HG03139 (cell line): ENCODE measurements around the gene CSNK1G3.
"Not testable (repeated sequence)": the region's sequence is repeated elsewhere in the genome, so short reads cannot be mapped to it uniquely, and the experiment has no call there.

Source experiments
- ATAC-seq: cut with Tn5 transposase; IDR thresholded peaks from one replicate; pipeline ENCODE4 v1.9.1; 2021; ENCODE audit not compliant: unreplicated experiment

Gene CSNK1G3

GRCh38 chr5:123511648-123512605, at the start of gene CSNK1G3:
Gene CSNK1G3 (plus strand): TSS chr5:123512177. CDS start chr5:123545664, 33,487 bp downstream.
- peak; percentile 94 for ATAC-seq

- not testable (repeated sequence) for ATAC-seq
Measured at GRCh38 chr5:123466839-123467238, 45.1 kb upstream of the CSNK1G3 start.

DNA sequence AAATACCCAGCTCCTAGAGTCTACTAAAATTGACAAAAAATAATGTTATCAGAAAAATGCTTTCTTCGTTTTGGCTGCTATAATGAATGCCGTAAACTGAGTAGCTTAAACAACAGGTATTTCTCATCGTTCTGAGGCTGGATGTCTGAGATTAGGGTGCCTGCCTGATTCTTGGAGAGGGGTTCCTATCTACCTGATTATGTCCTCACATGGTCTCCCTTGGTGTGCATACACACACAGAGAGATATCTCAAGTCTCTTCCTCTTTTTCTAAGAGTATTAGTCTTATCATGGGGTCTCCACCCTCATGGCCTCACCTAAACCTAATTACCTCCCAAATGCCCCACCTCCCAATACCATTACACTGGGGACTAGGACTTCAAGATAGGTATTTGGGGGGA, 40.6 kb upstream of the CSNK1G3 start:
- ATAC-seq = no peak

DNA sequence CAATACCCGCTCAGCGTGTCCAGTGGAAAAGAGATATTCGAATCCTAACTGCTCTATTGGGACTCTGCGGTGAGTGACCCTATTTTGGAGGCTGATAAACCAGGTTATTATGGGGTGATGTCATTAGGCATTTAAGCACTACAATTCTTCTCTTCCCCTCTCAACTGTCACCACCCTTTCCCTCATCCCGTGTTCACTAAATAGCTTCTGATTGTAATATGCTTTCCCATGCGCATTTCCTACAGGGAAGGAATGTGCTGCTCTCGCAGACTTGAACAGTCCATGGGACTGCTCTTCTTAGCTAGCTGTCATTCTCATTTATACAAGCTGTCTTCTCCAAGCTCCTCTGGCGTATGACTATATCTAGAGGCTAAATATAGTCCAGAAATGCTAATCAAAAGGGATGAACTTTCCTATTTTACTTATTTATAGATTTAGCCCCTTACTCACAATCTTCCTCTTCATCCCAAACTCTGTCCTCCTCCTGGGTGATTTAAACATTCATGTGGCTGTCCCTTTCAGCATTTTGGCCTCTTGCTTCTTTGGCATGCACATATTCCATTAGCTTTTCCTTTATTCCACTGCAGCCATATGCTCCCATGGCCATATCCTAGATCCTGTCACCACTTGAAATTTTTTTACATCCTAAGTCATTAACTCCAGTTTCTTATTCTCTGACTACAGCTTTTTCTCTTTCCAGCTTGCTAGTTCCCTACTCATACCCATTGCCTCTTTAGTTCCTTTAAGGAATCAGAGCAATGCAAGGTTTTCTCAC, 39.6 kb upstream of the CSNK1G3 start:
- no peak for ATAC-seq

GRCh38 chr5:123474228-123474627, 37.7 kb upstream of the CSNK1G3 start:
- no peak for ATAC-seq

- no peak for ATAC-seq
Measured at GRCh38 chr5:123476731-123477130, 35.2 kb upstream of the CSNK1G3 start.

- no peak for ATAC-seq
Measured at GRCh38 chr5:123478546-123478945, 33.4 kb upstream of the CSNK1G3 start.

- no peak for ATAC-seq
Measured at GRCh38 chr5:123482258-123482657, 29.7 kb upstream of the CSNK1G3 start.

- no peak for ATAC-seq
Measured at GRCh38 chr5:123483446-123484077, 28.4 kb upstream of the CSNK1G3 start.

DNA sequence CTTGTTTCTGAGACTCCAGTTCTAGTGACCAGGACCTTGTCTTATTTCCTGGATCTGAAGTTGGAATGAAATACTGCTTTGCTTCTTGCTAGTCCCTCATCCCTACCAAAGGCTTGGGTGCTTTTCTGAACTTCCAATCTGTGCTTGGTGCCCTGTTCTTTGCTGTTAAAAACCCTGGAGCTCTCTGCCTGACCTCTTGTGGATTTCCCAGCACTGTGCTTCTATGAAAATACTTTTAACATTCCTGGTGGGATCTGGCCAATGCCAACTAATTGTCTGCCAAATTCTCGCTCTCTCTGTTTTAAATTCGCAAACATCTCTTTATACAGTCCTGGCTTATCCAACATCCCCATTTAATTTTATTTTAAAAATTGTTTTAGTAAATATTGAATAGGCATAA, 26.7 kb upstream of the CSNK1G3 start:
- ATAC-seq = no peak

- no peak for ATAC-seq
Measured at GRCh38 chr5:123486951-123487655, 24.9 kb upstream of the CSNK1G3 start.

DNA sequence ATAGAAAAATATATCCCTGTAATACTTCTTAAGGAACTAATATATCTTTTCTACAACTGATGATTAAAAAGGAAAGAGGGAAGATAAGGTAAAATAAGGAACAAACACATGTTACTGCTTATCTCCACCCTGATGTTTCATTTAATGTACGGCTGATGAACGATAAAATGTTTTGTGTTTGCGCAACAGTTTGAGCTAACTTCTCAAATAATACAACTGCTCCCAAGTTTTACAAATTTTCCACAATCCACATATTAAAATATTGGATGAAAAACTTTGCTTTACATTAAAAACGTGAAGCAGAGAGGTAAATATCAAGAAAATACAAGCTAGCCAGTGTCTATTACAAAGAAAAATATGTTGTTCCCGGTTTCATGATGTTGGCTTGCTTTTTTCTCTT, 21.0 kb upstream of the CSNK1G3 start:
- ATAC-seq = no peak

GRCh38 chr5:123495211-123495610, 16.8 kb upstream of the CSNK1G3 start:
- ATAC-seq = not testable (repeated sequence)

DNA sequence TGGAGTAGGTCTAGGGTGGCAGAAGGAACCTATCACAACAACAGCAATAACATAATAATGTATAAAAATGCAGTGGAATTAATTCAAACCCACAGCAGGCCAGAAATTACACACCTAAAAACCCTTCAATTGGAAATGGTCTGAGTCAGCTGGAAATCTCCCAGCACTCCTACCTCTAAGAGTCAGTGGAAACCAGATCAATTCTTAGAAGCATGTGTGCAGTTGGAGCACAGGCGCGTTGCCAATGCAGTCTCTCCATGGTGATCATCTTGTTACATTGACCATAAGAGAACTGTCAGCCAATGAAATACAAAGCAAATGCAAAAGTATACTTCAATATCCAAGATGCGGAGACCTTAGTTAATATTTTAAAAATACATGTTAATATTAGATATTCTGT, 15.1 kb upstream of the CSNK1G3 start:
- no peak for ATAC-seq

GRCh38 chr5:123500471-123500870, 11.5 kb upstream of the CSNK1G3 start:
- ATAC-seq = no peak

DNA sequence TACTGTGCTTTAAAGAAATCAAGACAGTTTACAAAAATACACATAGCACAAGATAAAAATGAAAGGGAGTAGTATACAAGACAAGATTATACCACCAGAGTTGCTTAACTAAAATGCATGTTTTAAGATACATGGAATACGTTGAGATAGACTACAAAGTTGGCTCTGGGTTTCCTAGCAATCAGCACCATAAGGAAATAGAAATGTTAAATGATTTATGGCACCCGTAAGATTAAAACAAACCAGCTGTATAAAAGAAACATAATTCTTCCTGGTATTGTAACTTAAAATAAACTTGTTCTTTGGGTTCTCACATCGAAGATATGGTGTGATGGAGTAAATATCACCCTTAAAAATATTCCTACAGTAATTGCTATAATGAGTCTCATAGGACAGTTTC, 9.9 kb upstream of the CSNK1G3 start:
- no peak for ATAC-seq

- ATAC-seq = no peak
Measured at GRCh38 chr5:123503299-123503698, 8.7 kb upstream of the CSNK1G3 start.

DNA sequence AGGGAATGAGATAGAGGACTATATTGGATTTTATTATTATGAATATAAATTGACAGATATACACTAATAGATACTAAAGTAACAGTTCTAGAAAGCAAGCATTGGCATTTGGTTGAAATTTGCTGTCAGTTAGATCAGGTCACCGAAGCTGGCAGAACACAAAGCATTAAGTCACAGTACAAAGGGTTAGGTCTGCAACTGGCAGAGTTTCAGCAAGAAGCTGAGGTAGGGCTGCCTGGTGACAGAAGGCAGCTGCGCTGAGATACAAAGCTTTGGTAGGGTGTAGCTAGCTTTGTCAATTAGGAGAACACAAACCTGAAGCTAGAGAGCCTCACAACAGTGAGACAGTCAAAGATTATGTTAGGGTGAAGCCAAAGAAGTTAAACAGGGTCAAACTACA, 6.3 kb upstream of the CSNK1G3 start:
- ATAC-seq = no peak

GRCh38 chr5:123508441-123508840, 3.5 kb upstream of the CSNK1G3 start:
- ATAC-seq = no peak

GRCh38 chr5:123511290-123511647, 708 bp upstream of the CSNK1G3 start:
- no peak for ATAC-seq
